CD4-positive, CD25-positive, alpha-beta regulatory T cell (primary cell): ENCODE data around the gene EXT2. TPM values are rescaled to one million over a fixed set of nuclear protein-coding genes. Genes with fewer than 3 reads are reported as not detected.
A peak's percentile ranks its signal among the peaks of the same experiment; 100 is the strongest.

Source experiments
- ATAC-seq, 2 donors: fragments of 150-1000 bp; cut with Tn5 transposase; one replicate each; pipeline ENCODE4 v1.10.0; 2021; ENCODE audit warnings: low read depth in 2 of 2, moderate number of reproducible peaks in 2 of 2, moderate library complexity in 1 of 2
- DNase-seq, 3 donors: peaks; one replicate each; pipeline versions ENCODE4 v3.0.0 to v3.0.0-alpha.2; 2012 to 2022; ENCODE audit warnings: mixed read lengths in 1 of 3
- H3K27ac ChIP-seq: one replicate; pipeline ENCODE4 v1.7.0; 2013; ENCODE audit warnings: mild to moderate bottlenecking, low read length; ENCODE audit not compliant: insufficient read depth, poor library complexity, severe bottlenecking
- H3K27me3 ChIP-seq: one replicate; pipeline ENCODE4 v1.7.0; 2013; ENCODE audit warnings: low read length; ENCODE audit not compliant: control insufficient read depth, insufficient read depth
- H3K36me3 ChIP-seq: one replicate; pipeline ENCODE4 v1.7.0; 2013; ENCODE audit warnings: mild to moderate bottlenecking, low read length, moderate library complexity; ENCODE audit not compliant: control insufficient read depth, insufficient read depth
- H3K4me1 ChIP-seq: 2 replicates; pipeline ENCODE4 v1.7.0; 2013; ENCODE audit warnings: mild to moderate bottlenecking, low read length; ENCODE audit not compliant: insufficient read depth, control insufficient read depth, poor library complexity, severe bottlenecking
- H3K4me3 ChIP-seq: one replicate; pipeline ENCODE4 v1.7.0; 2013; ENCODE audit warnings: low read depth, mild to moderate bottlenecking, low read length, moderate library complexity
- H3K9me3 ChIP-seq, 2 experiments: 1 replicate in 1 of 2; 2 replicates in 1 of 2; pipeline ENCODE4 v1.7.0; 2013; ENCODE audit warnings: low read length in 2 of 2, mild to moderate bottlenecking in 1 of 2, moderate library complexity in 1 of 2; ENCODE audit not compliant: control insufficient read depth in 2 of 2
- H3K27ac Mint-ChIP-seq, 3 donors: one replicate each; pipeline ENCODE4 v1.8.0; 2020 to 2022; ENCODE audit warnings: mild to moderate bottlenecking in 3 of 3, mixed read lengths in 3 of 3, moderate library complexity in 2 of 3
- H3K27me3 Mint-ChIP-seq: one replicate; pipeline ENCODE4 v1.8.0; 2022; ENCODE audit warnings: mild to moderate bottlenecking, mixed read lengths
- H3K36me3 Mint-ChIP-seq: one replicate; pipeline ENCODE4 v1.8.0; 2020; ENCODE audit warnings: mixed read lengths
- H3K4me1 Mint-ChIP-seq, 4 donors: one replicate each; pipeline ENCODE4 v1.8.0; 2020 to 2022; ENCODE audit warnings: mixed read lengths in 4 of 4, mild to moderate bottlenecking in 1 of 4
- H3K4me3 Mint-ChIP-seq, 4 donors: one replicate each; pipeline ENCODE4 v1.8.0; 2020 to 2022; ENCODE audit warnings: mild to moderate bottlenecking in 4 of 4, mixed read lengths in 4 of 4, moderate library complexity in 3 of 4
- H3K9me3 Mint-ChIP-seq, 7 donors: one replicate each; pipeline ENCODE4 v1.8.0; 2020 to 2022; ENCODE audit warnings: mixed read lengths in 7 of 7, mild to moderate bottlenecking in 3 of 7, moderate library complexity in 2 of 7
- polyA plus RNA-seq, 4 donors: library from polyadenylated mRNA; unstranded; fragments of 300-500 nt; fragmentation: Illumina TruSeq; gene quantifications; one replicate each; pipeline ENCODE4 v1.2.3, GENCODE V29; 2021
- total RNA-seq: library from RNA; stranded (reverse); gene quantifications from one replicate; pipeline ENCODE4 v1.2.3, GENCODE V29; 2022

The EXT2 gene
- total and polyA plus RNA-seq, 5 donors from 2014 or later = 25.6 to 42.6 (median 41.4) TPM

GRCh38 chr11:44136176-44136945, 40.9 kb downstream of the EXT2 start:
- Mint-ChIP-seq H3K4me3 (no peak overlapping the region), H3K27me3 (no peaks in the 10 kb centered on the region), H3K27ac (no peak overlapping the region), H3K9me3 (no peaks in the 10 kb centered on the region), H3K4me1 (peaks cover 0 to 10% (median 3%) of the 10 kb centered on the region in 4 donors), H3K36me3 (peaks cover 42% of the 10 kb centered on the region)
- no peak overlapping the region for H3K4me3 ChIP-seq
- H3K4me1 ChIP-seq = no peaks in the 10 kb centered on the region
- H3K27ac ChIP-seq = no peak overlapping the region
- no peak for ATAC-seq
- peaks cover 15% of the 10 kb centered on the region for H3K36me3 ChIP-seq
- no peak for DNase-seq
- no peaks in the 10 kb centered on the region for H3K27me3 ChIP-seq
- H3K9me3 ChIP-seq = no peaks in the 10 kb centered on the region

GRCh38 chr11:44137057-44137456, 41.6 kb downstream of the EXT2 start:
- no peaks in the 10 kb centered on the region for H3K9me3 ChIP-seq
- H3K36me3 ChIP-seq = peaks cover 15% of the 10 kb centered on the region
- H3K27me3 ChIP-seq = no peaks in the 10 kb centered on the region
- H3K4me3 ChIP-seq = no peak overlapping the region
- Mint-ChIP-seq H3K4me3 (no peak overlapping the region), H3K36me3 (peaks cover 40% of the 10 kb centered on the region), H3K27ac (no peak overlapping the region), H3K4me1 (peaks cover 0 to 10% (median 3%) of the 10 kb centered on the region in 4 donors), H3K9me3 (no peaks in the 10 kb centered on the region), H3K27me3 (no peaks in the 10 kb centered on the region)
- ATAC-seq (no peak), DNase-seq (no peak)
- no peaks in the 10 kb centered on the region for H3K4me1 ChIP-seq
- no peak overlapping the region for H3K27ac ChIP-seq

GRCh38 chr11:44138286-44138685, 42.8 kb downstream of the EXT2 start:
- H3K27me3 Mint-ChIP-seq = no peaks in the 10 kb centered on the region
- no peak for DNase-seq
- ATAC-seq = no peak
- Histone ChIP-seq H3K9me3 (no peaks in the 10 kb centered on the region), H3K4me3 (no peak overlapping the region), H3K4me1 (no peaks in the 10 kb centered on the region), H3K27me3 (no peaks in the 10 kb centered on the region), H3K27ac (no peak overlapping the region), H3K36me3 (peaks cover 13% of the 10 kb centered on the region)
- peak overlapping the region in 1 of 3 donors; percentile 10 for H3K27ac Mint-ChIP-seq
- H3K9me3 Mint-ChIP-seq = no peaks in the 10 kb centered on the region
- H3K36me3 Mint-ChIP-seq = peaks cover 34% of the 10 kb centered on the region
- peaks cover 0 to 10% (median 3%) of the 10 kb centered on the region in 4 donors for H3K4me1 Mint-ChIP-seq
- no peak overlapping the region for H3K4me3 Mint-ChIP-seq

GRCh38 chr11:44138980-44139379, 43.5 kb downstream of the EXT2 start:
- Histone ChIP-seq H3K4me1 (no peaks in the 10 kb centered on the region), H3K27me3 (no peaks in the 10 kb centered on the region), H3K4me3 (no peak overlapping the region), H3K36me3 (peaks cover 17% of the 10 kb centered on the region), H3K27ac (no peak overlapping the region), H3K9me3 (no peaks in the 10 kb centered on the region)
- peaks cover 36% of the 10 kb centered on the region for H3K36me3 Mint-ChIP-seq
- no peaks in the 10 kb centered on the region for H3K9me3 Mint-ChIP-seq
- no peak overlapping the region for H3K27ac Mint-ChIP-seq
- peaks cover 0 to 10% (median 3%) of the 10 kb centered on the region in 4 donors for H3K4me1 Mint-ChIP-seq
- no peak overlapping the region for H3K4me3 Mint-ChIP-seq
- ATAC-seq = no peak
- no peaks in the 10 kb centered on the region for H3K27me3 Mint-ChIP-seq
- no peak for DNase-seq

- Mint-ChIP-seq H3K27me3 (no peaks in the 10 kb centered on the region), H3K36me3 (peaks cover 36% of the 10 kb centered on the region), H3K27ac (no peak overlapping the region), H3K9me3 (no peaks in the 10 kb centered on the region), H3K4me3 (no peak overlapping the region), H3K4me1 (peaks cover 0 to 10% (median 3%) of the 10 kb centered on the region in 4 donors)
- no peak overlapping the region for H3K27ac ChIP-seq
- ATAC-seq (no peak), DNase-seq (no peak)
- no peaks in the 10 kb centered on the region for H3K4me1 ChIP-seq
- H3K4me3 ChIP-seq = no peak overlapping the region
- peaks cover 15% of the 10 kb centered on the region for H3K36me3 ChIP-seq
- no peaks in the 10 kb centered on the region for H3K27me3 ChIP-seq
- no peaks in the 10 kb centered on the region for H3K9me3 ChIP-seq
Measured at GRCh38 chr11:44139565-44140330, 44.3 kb downstream of the EXT2 start.

- Mint-ChIP-seq H3K4me1 (peaks cover 0 to 12% (median 3%) of the 10 kb centered on the region in 4 donors), H3K27ac (no peak overlapping the region), H3K27me3 (no peaks in the 10 kb centered on the region), H3K9me3 (no peaks in the 10 kb centered on the region), H3K4me3 (no peak overlapping the region), H3K36me3 (peaks cover 36% of the 10 kb centered on the region)
- ATAC-seq (no peak), DNase-seq (no peak)
- no peaks in the 10 kb centered on the region for H3K4me1 ChIP-seq
- H3K4me3 ChIP-seq = no peak overlapping the region
- H3K36me3 ChIP-seq = peaks cover 12% of the 10 kb centered on the region
- H3K27me3 ChIP-seq = no peaks in the 10 kb centered on the region
- H3K9me3 ChIP-seq = no peaks in the 10 kb centered on the region
- H3K27ac ChIP-seq = no peak overlapping the region
Measured at GRCh38 chr11:44140372-44140771, 44.9 kb downstream of the EXT2 start.

GRCh38 chr11:44140805-44141204, 45.3 kb downstream of the EXT2 start:
- DNase-seq = no peak
- no peaks in the 10 kb centered on the region for H3K9me3 Mint-ChIP-seq
- H3K27me3 ChIP-seq = no peaks in the 10 kb centered on the region

More at GRCh38 chr11:44140805-44141204, 45.3 kb downstream of the EXT2 start:
- no peak overlapping the region for H3K27ac Mint-ChIP-seq
- H3K9me3 ChIP-seq = no peaks in the 10 kb centered on the region
- peaks cover 40% of the 10 kb centered on the region for H3K36me3 Mint-ChIP-seq
- H3K4me3 ChIP-seq = no peak overlapping the region
- H3K36me3 ChIP-seq = peaks cover 12% of the 10 kb centered on the region
- peaks cover 0 to 15% (median 3%) of the 10 kb centered on the region in 4 donors for H3K4me1 Mint-ChIP-seq
- H3K27ac ChIP-seq = no peak overlapping the region
- no peak overlapping the region for H3K4me3 Mint-ChIP-seq
- H3K4me1 ChIP-seq = no peaks in the 10 kb centered on the region
- no peaks in the 10 kb centered on the region for H3K27me3 Mint-ChIP-seq
- ATAC-seq = no peak
